Skin of body (tissue), 2 donors: ENCODE results near the gene FUT6. TPM values are rescaled to one million over a fixed set of nuclear protein-coding genes. Genes with fewer than 3 reads are reported as not detected.
"Not testable (repeated sequence)": the region's sequence is repeated elsewhere in the genome, so short reads cannot be mapped to it uniquely, and the experiment has no call there.

Experiments
- DNase-seq: peaks from one replicate; lab custom pipeline; 2025; lab: John Stamatoyannopoulos, UW
- total RNA-seq: library from RNA; depleted of rRNA; stranded (reverse); fragments of >200 nt; gene quantifications from one replicate; pipeline ENCODE4 v1.2.3, GENCODE V29; 2014

The FUT6 gene, protein sequence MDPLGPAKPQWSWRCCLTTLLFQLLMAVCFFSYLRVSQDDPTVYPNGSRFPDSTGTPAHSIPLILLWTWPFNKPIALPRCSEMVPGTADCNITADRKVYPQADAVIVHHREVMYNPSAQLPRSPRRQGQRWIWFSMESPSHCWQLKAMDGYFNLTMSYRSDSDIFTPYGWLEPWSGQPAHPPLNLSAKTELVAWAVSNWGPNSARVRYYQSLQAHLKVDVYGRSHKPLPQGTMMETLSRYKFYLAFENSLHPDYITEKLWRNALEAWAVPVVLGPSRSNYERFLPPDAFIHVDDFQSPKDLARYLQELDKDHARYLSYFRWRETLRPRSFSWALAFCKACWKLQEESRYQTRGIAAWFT
- total RNA-seq: 0.20 TPM

DNA sequence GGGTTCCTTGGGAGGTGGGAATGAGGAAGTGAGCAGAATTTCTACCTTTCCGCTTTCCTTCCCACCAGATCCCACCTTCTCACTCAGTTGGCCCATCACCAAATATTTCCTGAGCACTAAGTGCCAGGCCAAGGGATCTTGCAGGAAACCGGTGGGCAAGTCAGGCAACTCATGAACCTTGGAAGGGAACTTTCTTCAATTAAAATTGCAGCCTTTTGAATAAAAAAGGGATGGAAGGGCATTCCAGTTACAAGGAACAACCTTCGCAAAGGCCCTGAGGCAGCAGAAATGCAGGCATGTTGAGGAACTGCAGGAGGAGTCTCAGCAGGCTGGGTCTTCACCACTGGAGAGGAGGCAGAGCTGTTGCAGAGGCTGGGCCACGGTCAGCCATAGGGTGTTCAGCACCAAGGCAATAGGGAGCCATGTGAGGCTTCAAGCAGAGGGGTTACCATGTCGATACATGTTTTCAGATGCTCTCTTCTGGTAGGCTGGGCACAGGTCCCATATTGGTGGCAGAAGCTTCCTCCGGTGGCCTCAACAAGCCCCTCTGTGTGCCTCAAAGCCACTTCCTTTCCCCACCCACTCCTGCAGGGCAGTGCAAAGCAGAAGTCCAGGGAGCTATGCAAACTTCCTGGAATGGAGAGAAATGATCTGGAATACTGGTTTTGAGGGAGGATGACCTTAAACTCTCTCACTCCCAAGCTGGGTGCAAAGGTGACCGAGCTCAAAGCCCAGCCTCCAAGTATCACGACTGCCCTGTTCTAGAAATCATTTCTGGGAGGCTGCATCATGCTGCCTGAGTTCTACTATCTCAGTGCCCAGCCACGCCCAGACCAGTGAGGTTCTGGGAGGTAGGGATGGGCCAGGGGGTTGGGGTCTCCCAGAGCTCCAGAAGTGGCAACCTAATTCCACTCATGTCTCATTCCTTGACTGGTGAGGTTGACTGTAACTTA lies at the start of gene FUT6:
Gene FUT6, minus strand, starts transcription at position 638 of the 953 bp plus-strand sequence. CDS start 7,135 bp downstream, outside the sequence.
- no peak for DNase-seq

DNA sequence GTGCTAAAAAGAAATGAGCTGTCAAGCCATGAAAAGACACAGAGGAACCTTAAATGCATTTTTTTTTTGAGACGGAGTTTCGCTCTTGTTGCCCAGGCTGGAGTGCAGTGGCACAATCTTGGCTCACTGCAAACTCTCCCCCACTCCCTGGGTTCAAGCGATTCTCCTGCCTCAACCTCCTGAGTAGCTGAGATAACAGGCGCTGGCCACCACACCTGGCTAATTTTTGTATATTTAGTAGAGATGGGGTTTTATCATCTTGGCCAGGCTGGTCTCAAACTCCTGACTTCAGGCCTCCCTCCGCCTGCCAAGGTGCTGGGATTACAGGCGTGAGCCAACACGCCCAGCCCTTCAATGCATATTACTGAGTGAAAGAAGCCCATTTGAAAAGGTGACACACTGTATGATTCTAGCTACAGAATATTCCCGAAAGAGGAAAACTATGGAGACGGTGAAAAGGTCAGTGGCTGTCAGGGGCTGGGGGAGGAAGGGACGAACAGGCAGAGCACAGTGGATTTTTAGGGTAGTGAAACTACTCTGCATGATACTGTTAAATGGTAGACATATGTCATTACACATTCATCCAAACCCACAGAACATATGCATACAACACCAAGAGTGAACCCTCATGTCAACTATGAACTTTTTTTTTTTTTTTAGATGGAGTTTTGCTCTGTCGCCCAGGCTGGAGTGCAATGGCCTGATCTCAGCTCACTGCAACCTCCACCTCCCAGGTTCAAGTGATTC lies 44.7 kb upstream of the FUT6 start:
- not testable (repeated sequence) for DNase-seq

DNA sequence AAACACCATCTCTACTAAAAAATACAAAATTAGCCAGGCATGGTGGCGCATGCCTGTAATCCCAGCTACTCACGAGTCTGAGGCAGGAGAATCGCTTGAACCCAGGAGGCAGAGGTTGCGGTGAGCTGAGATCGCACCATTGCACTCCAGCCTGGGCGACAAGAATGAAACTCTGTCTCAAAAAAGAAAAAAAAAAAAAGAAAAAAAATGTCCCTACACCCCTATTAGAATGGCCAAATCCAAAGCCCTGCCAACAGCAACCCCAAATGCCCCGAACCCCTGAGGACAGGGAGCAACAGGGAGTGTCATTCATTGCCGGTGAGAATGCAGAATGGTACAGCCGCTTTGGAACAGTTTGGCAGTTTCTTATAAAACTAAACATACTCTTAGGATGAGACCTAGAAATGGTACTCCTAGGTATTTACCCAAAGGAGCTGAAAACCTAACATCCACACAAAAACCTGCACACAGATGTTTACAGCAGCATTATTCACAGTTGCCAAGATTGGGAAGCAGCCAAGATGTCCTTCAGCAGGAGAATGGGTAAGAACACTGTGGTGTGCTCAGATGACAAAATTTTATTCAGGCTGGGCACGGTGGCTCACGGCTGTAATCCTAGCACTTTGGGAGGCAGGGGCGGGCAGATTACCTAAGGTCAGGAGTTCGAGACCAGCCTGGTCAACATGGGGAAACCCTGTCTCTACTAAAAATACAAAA lies 43.8 kb upstream of the FUT6 start:
- not testable (repeated sequence) for DNase-seq

DNA sequence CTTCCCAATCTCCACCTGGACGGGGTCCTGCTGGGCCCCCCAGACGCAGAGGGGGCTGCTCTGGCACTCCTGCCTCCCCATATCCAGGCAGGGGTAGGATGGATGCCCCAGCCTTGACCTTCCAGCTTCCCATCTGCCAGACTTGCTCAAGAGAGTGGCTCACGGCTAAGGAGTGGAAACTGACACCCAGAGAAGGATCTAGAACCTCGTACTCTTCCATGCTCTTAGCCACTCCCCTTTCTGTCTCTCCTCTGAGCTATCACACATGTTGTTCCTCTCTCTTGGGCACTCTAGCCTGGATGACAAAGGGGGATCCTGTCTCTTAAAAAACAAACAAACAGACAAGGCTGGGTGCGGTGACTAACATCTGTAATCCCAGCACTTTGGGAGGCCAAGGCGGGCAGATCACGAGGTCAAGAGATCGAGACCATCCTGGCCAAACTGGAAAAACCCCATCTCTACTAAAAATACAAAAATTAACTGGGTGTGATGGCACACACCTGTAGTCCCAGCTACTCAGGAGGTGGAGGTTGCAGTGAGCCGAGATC lies 43.0 kb upstream of the FUT6 start:
- no peak for DNase-seq

DNA sequence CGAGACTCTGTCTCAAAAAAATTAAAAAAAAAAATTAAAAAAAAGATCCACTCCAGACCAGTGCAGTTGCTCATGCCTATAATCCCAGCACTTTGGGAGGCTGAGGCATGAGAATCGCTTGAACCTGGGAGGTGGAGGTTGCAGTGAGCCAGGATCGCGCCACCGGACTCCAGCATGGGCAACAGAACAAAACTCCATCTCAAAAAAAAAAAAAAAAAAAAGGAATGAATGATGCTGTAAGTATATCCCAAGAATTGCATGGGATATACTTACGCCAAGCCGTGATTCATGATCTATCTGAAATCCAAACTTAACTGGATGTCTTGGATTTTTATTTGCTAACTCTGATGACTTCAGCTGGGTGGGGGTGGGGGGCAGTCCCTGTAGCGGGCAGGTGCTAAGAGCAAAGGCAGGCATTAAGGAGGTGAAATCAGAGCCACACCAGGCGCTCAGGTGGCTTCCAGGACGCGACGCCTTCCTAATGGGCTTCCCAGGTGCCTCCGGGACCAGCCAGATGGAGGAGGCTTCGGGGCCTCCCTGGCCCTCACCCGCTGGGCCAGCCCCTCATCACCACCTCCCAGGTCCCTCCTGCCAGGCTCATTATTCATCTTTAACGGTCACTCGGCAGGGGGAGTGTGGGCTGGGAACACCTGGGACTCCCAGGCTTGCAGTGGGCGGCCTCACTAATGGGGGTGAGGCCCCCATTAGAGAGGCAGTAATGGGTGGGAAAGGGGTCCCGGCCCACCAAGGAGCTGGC lies 42.2 kb upstream of the FUT6 start:
- DNase-seq: no peak

DNA sequence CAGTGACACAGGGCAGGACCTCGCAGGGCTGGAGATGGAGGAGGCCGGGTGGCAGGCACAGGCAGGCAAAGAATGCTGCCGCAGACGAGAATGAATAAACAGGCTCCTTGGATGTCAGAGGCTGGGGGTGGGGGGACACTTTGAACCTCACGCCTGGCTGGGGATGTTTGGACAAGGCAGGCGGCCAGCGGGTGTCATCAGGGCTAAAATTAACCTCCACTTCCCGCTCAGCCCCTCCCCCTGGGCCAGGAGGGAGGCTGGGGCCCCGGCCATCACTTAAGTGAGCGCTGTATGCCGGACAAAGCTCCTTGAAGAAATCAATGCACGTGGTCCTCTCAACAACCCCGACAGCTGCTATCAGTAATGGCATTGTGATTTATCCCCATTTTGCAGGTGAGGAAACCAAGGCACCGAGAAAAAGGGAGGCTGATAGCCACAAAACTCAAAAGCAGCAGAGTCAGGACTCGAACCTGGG lies 41.1 kb upstream of the FUT6 start:
- no peak for DNase-seq

DNA sequence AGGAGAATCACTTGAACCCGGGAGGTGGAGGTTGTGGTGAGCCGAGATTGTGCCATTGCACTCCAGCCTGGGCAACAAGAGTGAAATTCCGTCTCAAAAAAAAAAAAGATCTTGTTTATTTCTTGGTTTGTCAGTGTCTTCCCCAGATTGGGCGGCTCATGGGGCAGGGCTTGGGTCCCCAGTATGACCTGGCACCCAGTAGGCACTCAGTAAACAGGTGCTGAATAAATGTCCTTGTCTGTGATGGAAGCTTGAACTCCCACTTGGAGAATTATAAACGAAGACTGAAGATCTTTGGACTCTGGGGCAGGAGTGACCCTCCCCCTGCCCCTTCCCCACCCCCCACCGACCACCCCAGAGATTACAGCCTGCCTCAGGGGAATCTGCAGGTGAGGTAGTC lies 40.7 kb upstream of the FUT6 start:
- no peak for DNase-seq

DNA sequence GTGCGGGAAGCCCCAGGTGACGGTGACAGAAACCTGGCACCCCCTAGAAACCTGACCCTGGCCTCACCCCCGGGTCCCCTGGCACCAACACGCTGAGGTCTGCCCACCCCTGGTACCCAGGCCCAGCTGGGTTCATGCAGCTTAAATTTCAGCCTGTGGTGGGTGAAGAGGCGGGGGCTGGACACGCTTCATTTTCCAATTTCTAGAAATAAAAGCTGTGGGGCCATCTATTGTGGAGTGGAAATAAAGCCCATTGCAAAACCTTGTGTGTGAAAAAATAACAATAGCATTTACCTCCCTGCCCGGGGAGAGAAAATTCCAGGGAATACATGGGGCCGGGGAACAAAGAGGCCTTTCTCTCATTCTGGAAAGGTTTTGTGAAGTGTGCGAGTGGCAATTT lies 38.4 kb upstream of the FUT6 start:
- no peak for DNase-seq

DNA sequence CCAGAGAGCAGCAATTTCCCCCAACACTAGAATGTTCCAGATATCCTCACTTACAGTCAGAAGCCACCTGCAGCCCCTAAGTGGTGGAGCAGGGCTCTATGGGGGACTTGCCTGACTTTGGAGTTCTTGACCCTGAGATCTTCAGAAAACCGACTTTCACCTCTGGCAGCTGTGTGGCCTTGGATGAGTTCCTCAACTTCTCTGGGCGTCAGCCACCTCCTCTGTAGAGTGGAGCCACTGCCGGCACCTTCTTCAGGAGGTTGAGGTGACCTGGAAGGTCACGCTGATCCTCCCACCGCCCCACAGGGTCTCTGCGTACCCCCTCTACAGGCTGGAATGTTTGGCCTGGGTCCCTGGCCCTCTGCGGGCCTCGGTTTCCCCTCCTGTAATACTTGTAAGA lies 37.9 kb upstream of the FUT6 start:
- DNase-seq: no peak

DNA sequence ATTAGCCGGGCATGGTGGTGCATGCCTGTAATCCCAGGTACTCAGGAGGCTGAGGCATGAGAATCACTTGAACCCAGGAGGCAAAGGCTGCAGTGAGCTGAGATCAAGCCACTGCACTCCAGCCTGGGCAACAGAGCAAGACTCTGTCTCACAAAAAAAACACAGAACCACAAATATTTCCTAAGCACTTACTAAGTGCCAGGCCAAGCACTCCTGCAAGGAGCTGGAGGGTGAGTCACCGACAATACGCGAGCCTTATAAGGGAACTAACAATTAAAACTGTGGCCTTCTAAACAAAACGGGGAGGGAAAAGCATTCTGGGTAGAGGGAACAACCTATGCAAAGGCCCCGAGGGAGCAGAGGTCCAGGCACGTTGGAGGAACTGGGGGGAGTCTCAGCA lies 35.0 kb upstream of the FUT6 start:
- not testable (repeated sequence) for DNase-seq

DNA sequence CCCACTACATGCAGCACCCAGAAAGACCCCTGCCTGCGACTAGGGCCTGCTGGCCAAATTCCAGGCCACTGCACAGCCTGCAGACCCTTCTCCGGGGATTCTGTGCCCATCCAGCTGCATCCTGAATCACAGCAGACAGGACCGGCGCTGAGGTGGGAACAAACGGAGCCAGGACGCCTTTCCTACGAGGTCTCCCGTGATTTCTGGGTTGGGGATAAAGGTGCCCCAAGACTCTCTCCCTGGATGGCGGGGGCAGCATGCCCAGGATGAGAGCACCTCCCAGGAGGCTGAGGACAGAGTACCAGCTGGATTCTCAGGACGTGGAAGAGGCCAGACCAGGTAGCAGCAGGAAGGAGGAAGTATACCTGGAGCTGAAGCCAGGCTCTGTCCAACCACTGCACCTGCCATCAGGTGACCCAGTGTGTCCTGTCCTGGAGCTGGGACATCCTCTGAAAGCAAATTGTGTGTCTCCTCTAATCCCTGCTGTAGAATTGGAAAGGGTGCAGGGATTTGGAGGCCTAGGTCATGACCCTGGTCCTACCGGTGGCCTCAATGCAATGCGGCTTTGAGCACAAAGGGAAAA lies 34.2 kb upstream of the FUT6 start:
- no peak for DNase-seq

DNA sequence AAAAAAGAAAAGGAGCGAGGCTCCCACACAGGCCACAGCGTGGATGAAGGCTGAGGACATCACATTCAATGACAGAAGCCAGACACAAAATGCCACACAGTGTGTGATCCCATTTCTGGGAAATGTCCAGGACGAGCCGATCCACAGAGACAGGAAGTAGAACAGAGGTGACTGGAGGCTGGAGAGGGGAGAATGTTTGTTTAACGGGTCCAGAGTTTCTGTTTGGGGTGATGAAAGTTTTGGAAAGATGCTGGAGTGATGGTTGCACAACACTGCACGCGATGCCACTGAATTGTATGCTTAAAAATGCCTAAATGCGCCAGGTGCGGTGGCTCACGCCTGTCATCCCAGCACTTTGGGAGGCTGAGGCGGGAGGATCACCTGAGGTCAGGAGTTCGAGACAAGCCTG lies 31.5 kb upstream of the FUT6 start:
- DNase-seq: no peak

DNA sequence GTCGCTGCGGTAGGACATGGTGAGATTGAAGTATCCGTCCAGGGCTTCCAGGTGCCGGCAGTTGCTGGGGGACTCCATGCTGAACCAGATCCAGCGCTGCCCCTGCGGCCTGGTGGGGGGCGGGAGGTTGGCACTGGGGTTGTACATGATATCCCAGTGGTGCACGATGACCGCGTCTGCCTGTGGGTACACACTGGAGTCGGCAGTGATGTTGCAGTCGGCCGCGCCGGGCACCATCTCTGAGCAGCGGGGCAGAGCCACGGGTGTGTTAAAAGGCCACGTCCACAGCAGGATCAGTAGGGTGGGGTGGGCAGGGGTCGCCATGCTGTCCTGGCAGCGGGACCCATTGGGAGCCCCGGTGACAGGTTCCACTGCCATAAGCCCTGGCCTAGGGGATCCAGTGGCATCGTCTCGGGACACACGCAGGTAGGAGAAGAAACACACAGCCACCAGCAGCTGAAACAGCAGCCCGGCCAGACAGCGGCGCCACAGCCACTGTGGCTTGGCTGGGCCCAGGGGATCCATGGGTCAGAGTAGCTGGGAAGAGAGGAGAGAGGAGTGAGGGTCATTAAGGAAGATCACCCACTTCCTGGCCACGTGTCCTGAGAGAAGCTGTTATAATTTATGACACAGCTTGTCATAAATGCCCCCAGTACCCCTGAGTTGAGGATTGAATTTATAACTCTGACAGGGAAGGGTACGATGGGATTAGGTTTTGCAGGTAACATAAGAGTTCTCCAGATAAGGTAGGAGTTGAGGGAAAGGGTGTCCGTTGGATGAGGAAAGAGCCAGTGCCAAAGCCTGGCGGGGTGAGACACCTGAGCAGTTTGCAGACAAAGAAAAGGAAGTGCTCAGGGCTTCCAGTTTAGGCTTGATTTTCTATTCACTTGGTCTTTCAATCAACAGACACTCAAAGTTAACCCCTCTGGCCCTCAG lies 28.0 kb upstream of the FUT6 start:
- no peak for DNase-seq

DNA sequence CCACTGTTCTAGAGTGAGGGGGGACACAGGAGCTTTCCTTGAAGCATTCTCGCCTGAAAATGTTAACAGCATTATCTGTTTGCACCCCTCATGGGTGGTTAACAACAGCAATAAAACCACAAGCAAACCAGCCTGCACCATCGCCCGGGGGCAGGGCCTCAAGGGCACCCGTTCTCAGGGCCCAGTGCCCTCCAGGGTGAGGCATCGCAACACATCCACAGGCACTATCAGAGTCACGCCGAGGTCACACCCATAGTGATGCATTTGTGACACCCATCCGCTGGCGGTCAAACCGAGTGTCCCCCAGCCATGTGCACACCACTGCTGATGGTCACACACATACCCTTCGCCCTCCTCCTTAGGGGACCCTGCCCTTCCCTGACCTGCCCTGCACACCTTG lies 26.3 kb upstream of the FUT6 start:
- no peak for DNase-seq

DNA sequence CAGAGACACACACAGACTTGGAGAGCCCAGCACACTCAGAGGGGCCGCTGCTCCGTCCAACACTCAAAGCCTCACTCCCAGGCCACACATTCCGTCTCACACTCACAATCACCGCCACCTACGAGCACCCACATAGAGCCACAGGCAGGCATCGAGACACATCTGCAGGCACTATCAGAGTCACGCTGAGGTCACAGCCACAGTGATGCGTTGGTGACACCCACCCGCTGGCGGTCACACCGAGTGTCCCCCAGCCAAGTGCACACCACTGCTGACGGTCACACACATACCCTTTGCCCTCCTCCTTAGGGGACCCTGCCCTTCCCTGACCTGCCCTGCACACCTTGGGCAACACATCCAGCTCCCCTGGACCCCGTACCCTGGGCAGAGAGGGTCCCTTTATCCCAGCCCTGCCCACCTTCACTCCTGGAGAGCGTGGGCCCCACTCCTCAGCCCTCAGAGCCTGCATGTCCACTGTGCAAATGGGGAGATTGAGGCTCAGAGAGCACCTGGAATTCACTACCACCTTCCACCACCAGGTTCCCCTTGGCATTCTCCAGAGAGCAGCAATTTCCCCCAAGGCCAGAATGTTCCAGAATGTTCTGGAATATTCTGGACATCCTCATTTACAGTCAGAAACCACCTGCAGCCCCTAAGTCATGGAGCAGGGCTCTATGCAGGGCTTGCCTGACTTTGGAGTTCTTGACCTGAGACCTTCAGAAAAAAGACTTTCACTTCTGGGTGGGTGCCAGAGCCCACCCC lies 25.4 kb upstream of the FUT6 start:
- DNase-seq: no peak

DNA sequence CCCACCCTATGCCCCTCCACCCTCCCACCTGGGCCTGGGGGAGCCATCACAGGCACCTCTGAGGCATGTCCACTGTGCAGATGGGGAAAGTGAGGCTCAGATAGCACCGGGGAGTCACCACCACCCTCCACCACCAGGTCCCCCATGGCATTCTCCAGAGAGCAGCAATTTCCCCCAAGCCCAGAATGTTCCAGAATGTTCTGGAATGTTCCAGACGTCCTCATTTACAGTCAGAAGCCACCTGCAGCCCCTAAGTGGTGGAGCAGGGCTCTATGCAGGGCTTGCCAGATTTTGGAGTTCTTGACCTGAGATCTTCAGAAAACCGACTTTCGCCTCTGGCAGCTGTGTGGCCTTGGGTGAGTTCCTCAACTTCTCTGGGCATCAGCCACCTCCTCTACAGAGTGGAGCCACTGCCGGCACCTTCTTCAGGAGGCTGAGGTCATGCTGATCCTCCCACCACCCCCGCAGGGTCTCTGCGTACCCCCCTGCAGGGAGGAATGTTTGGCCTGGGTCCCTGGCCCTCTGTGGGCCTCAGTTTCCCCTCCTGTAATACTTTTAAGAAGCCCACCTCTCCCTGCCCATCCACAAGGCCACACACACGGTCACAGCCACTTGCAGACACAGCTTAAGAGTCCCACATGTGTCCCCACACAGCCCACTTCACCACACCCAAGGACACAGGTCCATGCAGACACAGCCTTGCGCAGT lies 24.7 kb upstream of the FUT6 start:
- DNase-seq: no peak
